Left colon (tissue), 2 donors: ENCODE results near the gene SUPT20HL1. TPM values are rescaled to one million over a fixed set of nuclear protein-coding genes. Genes with fewer than 3 reads are reported as not detected.
"Not testable (repeated sequence)": the region's sequence is repeated elsewhere in the genome, so short reads cannot be mapped to it uniquely, and the experiment has no call there.

Source experiments
- ATAC-seq: fragments of 200-7000 bp; cut with Tn5 transposase; one replicate; pipeline ENCODE4 v1.9.1; 2020; ENCODE audit warnings: mild to moderate bottlenecking, moderate library complexity
- DNase-seq, 2 donors: peaks; one replicate each; pipeline ENCODE4 v3.0.0-alpha.2; 2020
- intact Hi-C, 2 donors: fragments of 100-400 bp; cut with DNase I in 1 of 2; cut with micrococcal nuclease in 1 of 2; formaldehyde crosslinking; loops; one replicate each; pipeline versions ENCODE4 v1.11.2 to v1.14.0; 2022; cut with DNase I, micrococcal nuclease
- long read RNA-seq: library from polyadenylated mRNA; unstranded; transcript quantifications from one replicate; pipeline ENCODE4 v2.0.0, GENCODE V29; 2021
- total RNA-seq, 2 donors: library from RNA; stranded (reverse); fragmentation: NEBNext Ultra II Directional; extraction: Animal tissue kit (Norgen Biotek cat#: 25700); gene quantifications; one replicate each; pipeline ENCODE4 v1.2.1, GENCODE V29; 2021
- donor health status: DM: no; HTN: no; CAD: no.
- donor health status: DM: yes; HTN: yes; CAD: no.

SUPT20HL1 gene
- not detected for total RNA-seq
- long read RNA-seq = 0 reads

- no peak for DNase-seq
- intact Hi-C loops = no loop called here
- no peak for ATAC-seq
Measured at GRCh38 chrX:24360272-24360671, at the start of gene SUPT20HL1. TSS of gene SUPT20HL1 (plus strand) at chrX:24360639. CDS start at chrX:24362761, 2,122 bp downstream.

GRCh38 chrX:24310916-24311315, 49.5 kb upstream of the SUPT20HL1 start:
- intact Hi-C loops, DNase-seq, ATAC-seq: not testable (repeated sequence)

GRCh38 chrX:24311507-24312248, 48.8 kb upstream of the SUPT20HL1 start:
- intact Hi-C loops = not testable (repeated sequence)

GRCh38 chrX:24312249-24312607, 48.2 kb upstream of the SUPT20HL1 start:
- intact Hi-C loops, DNase-seq, ATAC-seq: not testable (repeated sequence)

More at GRCh38 chrX:24311507-24312248, 48.8 kb upstream of the SUPT20HL1 start:
- DNase-seq, ATAC-seq: not testable (repeated sequence)

GRCh38 chrX:24314019-24314635, 46.3 kb upstream of the SUPT20HL1 start, which contains the start of gene SUPT20HL2:
TSS of gene SUPT20HL2 (minus strand) at chrX:24314069. CDS start at chrX:24313315, 754 bp downstream.
- ATAC-seq (no peak), DNase-seq (no peak)
- intact Hi-C loops = no loop called here

GRCh38 chrX:24316111-24316510, 44.3 kb upstream of the SUPT20HL1 start:
- ATAC-seq = no peak
- intact Hi-C loops = no loop called here
- no peak for DNase-seq

- ATAC-seq = no peak
Measured at GRCh38 chrX:24317567-24317966, 42.9 kb upstream of the SUPT20HL1 start.

GRCh38 chrX:24321741-24322395, 38.6 kb upstream of the SUPT20HL1 start:
- ATAC-seq (no peak), DNase-seq (no peak)
- intact Hi-C loops = no loop called here

More at GRCh38 chrX:24317567-24317966, 42.9 kb upstream of the SUPT20HL1 start:
- intact Hi-C loops = no loop called here
- DNase-seq = no peak

- DNase-seq = no peak
- intact Hi-C loops = no loop called here
- ATAC-seq = no peak
Measured at GRCh38 chrX:24325231-24325630, 35.2 kb upstream of the SUPT20HL1 start.

- no peak for ATAC-seq
- intact Hi-C loops = no loop called here
- no peak for DNase-seq
Measured at GRCh38 chrX:24332878-24333277, 27.6 kb upstream of the SUPT20HL1 start.

- ATAC-seq = no peak
- intact Hi-C loops = no loop called here
Measured at GRCh38 chrX:24333371-24333770, 27.1 kb upstream of the SUPT20HL1 start.

GRCh38 chrX:24334461-24334860, 26.0 kb upstream of the SUPT20HL1 start:
- ATAC-seq (no peak), DNase-seq (no peak)
- intact Hi-C loops = no loop called here

More at GRCh38 chrX:24333371-24333770, 27.1 kb upstream of the SUPT20HL1 start:
- DNase-seq = no peak

GRCh38 chrX:24335871-24336270, 24.6 kb upstream of the SUPT20HL1 start:
- DNase-seq = no peak
- intact Hi-C loops = no loop called here
- no peak for ATAC-seq

- intact Hi-C loops = no loop called here
- no peak for DNase-seq
Measured at GRCh38 chrX:24339911-24340310, 20.5 kb upstream of the SUPT20HL1 start.

GRCh38 chrX:24340501-24340900, 19.9 kb upstream of the SUPT20HL1 start:
- ATAC-seq = no peak
- DNase-seq = no peak
- intact Hi-C loops = no loop called here

More at GRCh38 chrX:24339911-24340310, 20.5 kb upstream of the SUPT20HL1 start:
- no peak for ATAC-seq

- intact Hi-C loops = no loop called here
- no peak for DNase-seq
Measured at GRCh38 chrX:24341795-24342194, 18.6 kb upstream of the SUPT20HL1 start.

GRCh38 chrX:24343719-24344118, 16.7 kb upstream of the SUPT20HL1 start:
- no peak for ATAC-seq
- intact Hi-C loops = no loop called here

More at GRCh38 chrX:24341795-24342194, 18.6 kb upstream of the SUPT20HL1 start:
- no peak for ATAC-seq

GRCh38 chrX:24347881-24348280, 12.6 kb upstream of the SUPT20HL1 start:
- ATAC-seq (no peak), DNase-seq (no peak)
- intact Hi-C loops = no loop called here

More at GRCh38 chrX:24343719-24344118, 16.7 kb upstream of the SUPT20HL1 start:
- DNase-seq = no peak

- no peak for ATAC-seq
- intact Hi-C loops = no loop called here
- DNase-seq = no peak
Measured at GRCh38 chrX:24350217-24350616, 10.2 kb upstream of the SUPT20HL1 start.

- no peak for DNase-seq
- no peak for ATAC-seq
- intact Hi-C loops = no loop called here
Measured at GRCh38 chrX:24355095-24355494, 5.3 kb upstream of the SUPT20HL1 start.
